GM18951 (cell line): ENCODE measurements around the gene ETV1.

ENCODE experiments used
- POLR2A ChIP-seq: IDR thresholded peaks from 4 replicates; pipeline ENCODE4 v1.6.1; 2011; ENCODE audit warnings: mild to moderate bottlenecking; ENCODE audit not compliant: insufficient read length, insufficient read depth; ENCODE audit errors: extremely low read depth
- in situ Hi-C: fragments of 300-500 bp; cut with MboI; formaldehyde crosslinking; loops from one replicate; pipeline ENCODE4 v1.12.0; 2022; ENCODE audit warnings: low sequenced_read_pairs, mixed read lengths, inconsistent platforms; ENCODE audit not compliant: unreplicated experiment

The ETV1 gene

DNA sequence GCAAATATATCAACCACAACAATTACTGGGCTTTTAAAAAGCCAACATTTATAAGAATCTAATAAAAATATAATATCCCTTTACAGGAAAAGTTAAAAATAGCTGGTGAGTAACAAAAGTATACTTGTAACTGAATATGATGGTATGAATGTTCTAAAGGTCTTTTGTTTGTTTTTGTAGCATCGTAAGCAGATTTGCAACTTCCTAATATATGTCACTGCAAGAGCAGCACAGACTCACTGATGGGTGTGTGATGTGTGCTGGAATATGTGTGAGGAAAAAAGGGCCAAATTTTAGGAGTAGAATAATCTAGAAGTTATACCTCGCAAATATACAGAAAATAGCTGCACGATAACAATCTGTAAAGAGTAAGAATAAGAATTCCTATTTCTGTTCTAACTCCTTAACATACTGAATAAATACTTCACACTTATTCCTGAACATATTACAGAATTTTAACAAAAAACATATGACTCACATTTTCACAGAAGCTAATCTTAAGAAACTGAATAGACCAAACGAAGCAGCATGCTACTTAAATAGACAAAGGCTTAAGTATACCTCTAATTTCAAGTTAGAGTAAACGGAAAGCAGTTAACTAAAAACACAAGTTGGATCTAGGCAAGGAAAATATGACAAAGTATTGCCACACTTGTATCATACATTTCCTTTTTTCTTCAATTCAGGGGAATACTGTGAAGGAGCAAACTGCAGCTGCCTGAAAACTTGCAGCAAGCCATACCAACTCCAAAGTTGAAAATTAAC lies 9.6 kb downstream of the ETV1 start:
- in situ Hi-C loops, result no loop called here
- TF ChIP-seq POLR2A, result no peak

- in situ Hi-C loops, result no loop called here
- no peak for TF ChIP-seq POLR2A
These were observed 12.9 kb downstream of the ETV1 start for GRCh38 chr7:13976594-13976993.

DNA sequence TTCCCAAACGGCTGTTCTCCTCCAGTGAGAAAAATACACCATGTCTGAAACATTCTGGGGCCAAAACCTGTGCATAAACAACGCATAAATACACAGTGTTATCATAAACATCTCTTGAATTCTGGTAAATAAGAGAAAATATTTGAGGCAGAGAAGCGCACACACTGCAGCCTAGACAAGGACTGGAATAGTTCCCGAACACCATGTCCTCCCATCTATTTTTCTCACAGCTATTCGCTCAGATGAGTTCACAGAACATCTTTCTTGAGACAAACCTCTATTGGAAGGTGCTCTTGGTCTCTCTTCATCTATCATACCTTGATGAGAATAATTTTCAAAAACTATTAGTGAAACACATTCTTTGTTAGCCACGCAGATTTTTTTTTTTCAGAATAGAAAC lies 24.4 kb downstream of the ETV1 start:
- in situ Hi-C loops, result no loop called here
- no peak for TF ChIP-seq POLR2A

DNA sequence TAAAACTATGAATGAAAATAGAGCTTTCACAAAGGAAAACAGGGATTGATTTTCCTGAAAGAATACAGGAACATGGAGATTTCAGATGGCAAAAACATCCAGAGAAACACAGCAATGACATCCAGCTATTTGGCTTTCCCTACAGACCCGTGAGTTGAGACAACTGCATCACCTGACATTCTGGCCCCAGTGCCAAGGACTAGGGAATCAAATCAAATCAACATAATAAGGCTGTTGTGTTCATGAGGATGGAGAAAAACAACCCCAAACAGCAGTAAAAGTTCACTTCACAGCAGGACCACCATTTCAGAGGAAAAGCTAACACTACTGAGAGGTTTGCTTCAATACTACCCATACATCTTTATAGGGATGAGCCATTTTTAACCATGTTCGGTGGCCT lies 25.5 kb downstream of the ETV1 start:
- in situ Hi-C loops, result no loop called here
- TF ChIP-seq POLR2A, result no peak

- no peak for TF ChIP-seq POLR2A
- in situ Hi-C loops, result no loop called here
These were observed 34.0 kb downstream of the ETV1 start for GRCh38 chr7:13955494-13955893.

DNA sequence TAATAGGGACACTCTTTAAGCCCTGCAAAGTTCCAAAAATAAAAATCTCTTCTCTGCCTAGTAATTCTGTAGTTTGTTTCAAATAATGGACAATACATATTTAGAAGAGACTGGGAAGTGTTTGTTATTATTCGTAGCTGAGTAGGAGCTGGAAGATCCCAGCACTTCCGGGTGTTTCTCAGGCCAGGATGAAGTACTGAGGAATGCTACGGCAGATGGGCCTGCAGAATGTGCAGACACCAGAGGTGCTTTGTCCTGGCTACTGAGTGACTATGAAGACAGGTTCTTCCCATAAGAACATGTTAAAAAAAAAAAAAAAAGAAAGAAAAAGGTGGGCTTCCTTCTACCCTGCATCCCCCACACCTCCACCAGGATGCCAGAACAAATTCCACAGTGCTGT lies 36.1 kb downstream of the ETV1 start:
- no peak for TF ChIP-seq POLR2A
- in situ Hi-C loops, result no loop called here

DNA sequence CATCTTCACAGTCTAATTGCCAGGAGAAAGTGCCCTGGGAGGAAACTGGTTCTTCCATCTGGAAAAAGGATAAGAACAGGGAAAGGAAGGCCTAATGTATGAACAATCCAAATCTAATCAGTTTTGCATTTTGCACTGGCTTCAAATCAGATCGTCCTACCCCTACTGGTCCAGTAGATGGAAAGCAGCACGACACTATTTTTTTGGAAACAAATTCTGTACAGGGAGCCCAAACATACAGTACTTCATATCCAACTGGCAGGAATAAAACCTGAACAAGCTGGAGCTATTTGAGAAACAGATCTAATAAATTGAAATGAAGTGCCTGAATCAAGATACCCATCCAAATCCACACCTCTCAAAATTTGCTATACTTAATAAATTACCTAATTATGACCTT lies 36.5 kb downstream of the ETV1 start:
- no peak for TF ChIP-seq POLR2A
- in situ Hi-C loops, result no loop called here

GRCh38 chr7:13949939-13950338 lies 39.5 kb downstream of the ETV1 start:
- in situ Hi-C loops, result no loop called here
- no peak for TF ChIP-seq POLR2A

DNA sequence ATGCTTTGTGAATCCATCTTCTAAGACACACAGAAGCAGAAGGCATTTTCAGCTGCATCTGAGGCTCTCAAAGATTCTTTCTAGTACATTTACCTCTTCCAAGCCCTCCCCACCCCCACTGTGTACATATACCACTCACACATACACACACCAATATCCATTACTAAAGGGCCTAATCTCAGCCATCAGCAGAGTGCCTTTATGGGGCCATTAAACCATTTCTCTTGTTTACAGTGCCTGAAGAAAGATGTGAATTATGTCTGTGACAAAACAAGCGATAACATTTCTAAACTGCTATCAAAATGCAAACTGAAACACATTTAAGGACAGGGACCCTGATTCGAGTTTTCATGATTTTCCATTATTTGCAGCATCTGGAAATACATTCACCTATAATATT lies 40.0 kb downstream of the ETV1 start:
- in situ Hi-C loops, result no loop called here
- TF ChIP-seq POLR2A, result no peak

GRCh38 chr7:13948019-13948801 lies 41.3 kb downstream of the ETV1 start:
- in situ Hi-C loops, result no loop called here
- no peak for TF ChIP-seq POLR2A

- in situ Hi-C loops, result no loop called here
- TF ChIP-seq POLR2A, result no peak
These were observed 41.9 kb downstream of the ETV1 start for GRCh38 chr7:13947535-13947934.

DNA sequence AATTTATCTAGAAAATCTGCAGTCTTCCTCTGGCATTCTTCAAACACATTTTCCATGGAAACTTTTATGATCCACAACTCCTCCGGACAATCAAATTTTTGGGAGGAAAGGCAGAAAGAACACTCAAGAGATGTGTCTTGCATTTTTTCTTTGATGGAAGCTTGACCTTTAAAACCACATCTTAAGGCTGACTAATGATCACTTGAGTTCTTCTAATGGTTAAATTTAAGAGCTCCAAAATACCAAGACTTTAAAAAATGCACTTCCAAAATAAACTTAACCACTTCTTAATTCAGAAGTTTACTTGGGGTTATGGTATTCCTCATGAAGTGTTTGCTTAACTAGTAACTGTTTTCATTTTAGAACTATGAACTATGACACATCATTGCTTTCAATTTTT lies 43.3 kb downstream of the ETV1 start:
- in situ Hi-C loops, result no loop called here

DNA sequence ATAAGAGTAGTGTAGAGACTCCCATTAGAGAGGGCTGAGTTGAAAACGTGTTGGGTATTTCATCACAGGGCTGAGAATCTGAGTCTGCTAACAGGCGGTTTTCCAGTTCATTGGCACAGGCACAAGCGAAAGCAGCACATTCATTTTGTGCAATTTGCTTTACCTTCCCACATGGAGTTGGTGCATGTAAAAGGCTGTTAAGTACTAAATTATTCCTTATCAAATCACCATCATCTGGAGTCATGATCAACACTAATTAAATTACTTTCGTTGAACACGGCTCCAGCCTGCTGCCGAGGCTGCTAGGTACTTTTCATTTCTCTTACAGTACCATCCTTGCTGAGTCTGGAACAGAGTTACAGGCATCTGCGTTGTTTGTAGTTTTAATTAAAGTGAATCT lies 43.8 kb downstream of the ETV1 start:
- in situ Hi-C loops, result no loop called here
- no peak for TF ChIP-seq POLR2A

More for the DNA sequence above, 43.3 kb downstream of the ETV1 start:
- TF ChIP-seq POLR2A, result no peak

GRCh38 chr7:13933536-13933935 lies 55.9 kb downstream of the ETV1 start:
- TF ChIP-seq POLR2A, result no peak
- in situ Hi-C loops, result no loop called here
